Spleen (tissue), 3 donors: ENCODE measurements around the gene FXYD3.

Experiments used
- POLR2A ChIP-seq, 3 donors: fragments of 450-650 bp; IDR thresholded peaks; one replicate each; pipeline ENCODE4 v1.5.1; 2017; ENCODE audit warnings: antibody characterized with exemption in 3 of 3, mild to moderate bottlenecking in 1 of 3
- POLR2AphosphoS5 ChIP-seq, 3 donors: sonication (generic); formaldehyde crosslinking; IDR thresholded peaks; one replicate each; pipeline ENCODE4 v1.5.1; 2017; ENCODE audit warnings: antibody characterized with exemption in 3 of 3

DNA sequence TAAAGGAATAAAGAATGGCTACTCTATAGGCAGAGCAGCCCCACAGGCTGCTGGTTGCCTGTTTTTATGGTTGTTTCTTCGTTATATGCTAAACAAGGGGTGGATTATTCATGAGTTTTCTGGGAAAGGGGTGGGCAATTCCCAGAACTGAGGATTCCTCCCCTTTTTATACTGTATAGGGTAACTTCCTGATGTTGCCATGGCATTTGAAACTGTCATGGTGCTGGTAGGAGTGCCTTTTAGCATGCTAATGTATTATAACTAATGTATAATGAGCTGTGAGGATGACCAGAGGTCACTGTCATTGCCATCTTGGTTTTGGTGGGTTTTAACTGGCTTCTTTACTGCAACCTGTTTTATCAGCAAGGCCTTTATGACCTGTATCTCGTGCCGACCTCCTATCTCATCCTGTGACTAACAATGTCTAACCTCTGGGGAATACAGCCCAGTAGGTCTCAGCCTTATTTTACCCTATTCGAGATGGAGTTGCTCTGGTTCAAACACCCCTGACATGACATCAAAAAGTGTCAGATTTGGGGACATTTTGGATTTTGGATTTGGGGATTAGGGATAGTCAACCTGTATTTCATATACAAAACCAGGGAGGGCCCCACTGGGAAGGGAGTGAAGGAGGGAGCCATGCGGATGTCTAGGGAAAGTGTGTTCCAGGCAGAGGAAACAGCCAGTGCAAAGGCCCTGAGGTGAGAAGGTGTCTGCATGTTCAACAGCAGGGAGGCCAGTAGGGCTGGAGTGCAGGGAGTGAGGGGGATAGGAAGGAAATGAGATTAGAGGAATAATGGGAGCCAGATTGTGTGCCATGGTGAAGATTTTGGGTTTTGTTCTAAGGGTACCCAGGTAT lies 49.8 kb downstream of the FXYD3 start:
- no peak for TF ChIP-seq POLR2A (IDR thresholded peaks at IDR 0.05)
- TF ChIP-seq POLR2AphosphoS5 (IDR thresholded peaks at IDR 0.05) = no peak
